Naive B cell (primary cell): ENCODE data around the gene FFAR1. TPM values are rescaled to one million over a fixed set of nuclear protein-coding genes. Genes with fewer than 3 reads are reported as not detected.

Experiments
- ATAC-seq, 2 donors: fragments of 150-1000 bp; cut with Tn5 transposase; 2 replicates each; pipeline ENCODE4 v1.10.0; 2021; ENCODE audit warnings: low read depth in 2 of 2, mild to moderate bottlenecking in 2 of 2, moderate library complexity in 2 of 2
- DNase-seq: peaks from one replicate; pipeline ENCODE4 v3.0.0; 2022
- H3K27ac Mint-ChIP-seq, 6 donors: one replicate each; pipeline ENCODE4 v1.8.0; 2020 to 2022; ENCODE audit warnings: mild to moderate bottlenecking in 6 of 6, mixed read lengths in 6 of 6, moderate library complexity in 5 of 6, inconsistent platforms in 2 of 6
- H3K27me3 Mint-ChIP-seq, 3 donors: one replicate each; pipeline ENCODE4 v1.8.0; 2021 to 2022; ENCODE audit warnings: mixed read lengths in 3 of 3, mild to moderate bottlenecking in 1 of 3
- H3K36me3 Mint-ChIP-seq, 2 donors: one replicate each; pipeline ENCODE4 v1.8.0; 2020 to 2022; ENCODE audit warnings: mixed read lengths in 2 of 2, inconsistent platforms in 1 of 2, mild to moderate bottlenecking in 1 of 2
- H3K4me1 Mint-ChIP-seq, 3 donors: one replicate each; pipeline ENCODE4 v1.8.0; 2020 to 2022; ENCODE audit warnings: mixed read lengths in 3 of 3, inconsistent platforms in 1 of 3, mild to moderate bottlenecking in 1 of 3, moderate library complexity in 1 of 3
- H3K4me3 Mint-ChIP-seq, 8 donors: one replicate each; pipeline ENCODE4 v1.8.0; 2020 to 2022; ENCODE audit warnings: mild to moderate bottlenecking in 8 of 8, mixed read lengths in 8 of 8, moderate library complexity in 8 of 8, inconsistent platforms in 2 of 8
- H3K9me3 Mint-ChIP-seq, 7 donors: one replicate each; pipeline ENCODE4 v1.8.0; 2020 to 2022; ENCODE audit warnings: mixed read lengths in 7 of 7, mild to moderate bottlenecking in 5 of 7, inconsistent platforms in 2 of 7, moderate library complexity in 1 of 7
- polyA plus RNA-seq, 6 donors: library from polyadenylated mRNA; unstranded; fragments of 300-500 nt; fragmentation: Illumina TruSeq; gene quantifications; one replicate each; pipeline ENCODE4 v1.2.3, GENCODE V29; 2021; ENCODE audit warnings: low read depth in 6 of 6

The FFAR1 gene
- polyA plus RNA-seq, 6 donors from 2014 or later, result 0.14 to 1.9 (median 0.75) TPM

DNA sequence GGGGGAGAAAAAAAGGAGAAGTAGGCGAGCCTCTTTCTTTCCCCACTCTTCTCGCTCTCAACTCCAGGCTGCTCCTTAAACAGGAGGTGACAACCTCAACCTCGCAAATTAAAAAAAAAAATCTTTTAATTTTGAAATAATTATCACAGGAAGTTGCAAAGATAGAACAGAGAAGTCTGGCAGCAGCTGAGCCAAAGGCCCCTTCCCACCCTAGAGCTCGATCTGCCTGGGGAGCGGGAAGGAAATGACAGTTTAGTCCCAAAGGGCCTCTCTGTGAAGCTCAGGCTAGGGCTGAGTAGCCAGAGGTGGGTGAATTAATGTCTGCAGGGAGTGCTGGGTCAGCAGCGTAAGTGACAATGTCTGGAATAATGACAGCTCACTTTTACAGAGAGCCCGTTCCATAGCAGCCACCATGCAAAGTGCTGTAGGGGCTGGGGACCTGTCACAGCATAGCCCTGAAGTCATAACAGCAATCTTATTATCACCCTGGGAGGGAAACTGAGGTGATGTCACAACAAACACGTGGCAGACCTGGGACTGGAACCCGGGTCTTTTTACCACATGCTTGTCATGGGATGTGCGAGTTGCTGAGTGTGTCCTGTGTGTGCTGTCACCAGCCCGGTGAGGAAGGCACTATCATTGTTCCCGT, 27.5 kb upstream of the FFAR1 start:
- peak; percentile 13 to 24 for ATAC-seq
- peaks cover 61 to 94% (median 82%) of the 10 kb centered on the region in 3 donors for H3K4me1 Mint-ChIP-seq
- peaks cover 0 to 1% (median 0%) of the 10 kb centered on the region in 7 donors for H3K9me3 Mint-ChIP-seq

DNA sequence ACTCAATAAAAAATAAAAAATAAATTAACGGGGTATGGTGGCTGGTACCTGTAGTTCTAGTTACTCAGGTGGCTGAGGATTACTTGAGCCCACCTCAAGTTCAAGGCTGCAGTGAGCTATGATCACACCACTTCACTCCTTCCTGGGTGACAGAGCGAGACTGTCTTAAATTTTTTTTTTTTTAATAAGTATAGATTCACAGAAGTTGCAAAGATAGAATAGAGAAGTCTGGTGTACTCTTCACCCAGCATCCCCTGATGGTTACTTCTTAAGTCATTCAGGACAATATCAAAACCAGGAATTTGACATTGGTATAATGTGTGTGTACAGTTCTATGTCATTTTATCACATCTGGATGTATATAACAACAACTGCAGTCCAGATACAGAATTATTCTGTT, 26.4 kb upstream of the FFAR1 start:
- Mint-ChIP-seq H3K4me1 (peaks cover 65 to 94% (median 93%) of the 10 kb centered on the region in 3 donors), H3K27ac (peak overlapping the region; percentile 94 to 99 (median 98)), H3K36me3 (no peaks in the 10 kb centered on the region), H3K4me3 (peak overlapping the region; percentile 19 to 89 (median 78)), H3K27me3 (no peaks in the 10 kb centered on the region), H3K9me3 (peaks cover 0 to 1% (median 0%) of the 10 kb centered on the region in 7 donors)
- DNase-seq, result peak; percentile 46
- peak; percentile 22 to 24 for ATAC-seq

More for the DNA sequence above, 27.5 kb upstream of the FFAR1 start:
- Mint-ChIP-seq H3K36me3 (no peaks in the 10 kb centered on the region), H3K27ac (peak overlapping the region; percentile 95 to 99 (median 98)), H3K4me3 (peak overlapping the region; percentile 74 to 89 (median 84)), H3K27me3 (no peaks in the 10 kb centered on the region)
- DNase-seq, result peak; percentile 66

DNA sequence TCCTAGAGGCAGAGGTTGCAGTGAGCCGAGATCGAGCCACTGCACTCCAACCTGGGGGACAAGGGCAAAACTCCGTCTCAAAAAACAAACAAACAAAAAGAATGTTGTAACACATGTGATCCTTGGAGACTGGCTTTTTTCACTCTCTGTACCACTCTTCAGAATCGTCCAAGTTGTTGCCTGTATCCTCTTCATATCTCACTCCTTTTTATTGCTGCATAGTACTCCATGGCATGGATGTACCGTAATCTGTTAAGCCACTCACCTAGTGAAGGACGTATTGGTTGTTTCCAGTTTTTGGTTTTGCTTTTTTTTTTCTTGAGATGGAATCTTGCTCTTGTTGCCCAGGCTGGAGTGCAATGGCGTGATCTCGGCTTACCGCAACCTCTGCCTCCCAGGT, 25.7 kb upstream of the FFAR1 start:
- peaks cover 0 to 1% (median 0%) of the 10 kb centered on the region in 7 donors for H3K9me3 Mint-ChIP-seq
- H3K36me3 Mint-ChIP-seq, result no peaks in the 10 kb centered on the region
- no peak for DNase-seq
- no peaks in the 10 kb centered on the region for H3K27me3 Mint-ChIP-seq
- peak overlapping the region; percentile 94 to 100 (median 98) for H3K27ac Mint-ChIP-seq
- peak overlapping the region in 7 of 8 donors; percentile 53 to 89 (median 80) for H3K4me3 Mint-ChIP-seq
- H3K4me1 Mint-ChIP-seq, result peaks cover 64 to 94% (median 90%) of the 10 kb centered on the region in 3 donors
- no peak for ATAC-seq

GRCh38 chr19:35327642-35328041, 20.1 kb upstream of the FFAR1 start:
- Mint-ChIP-seq H3K9me3 (peaks cover 0 to 1% (median 0%) of the 10 kb centered on the region in 7 donors), H3K4me1 (peaks cover 55 to 79% (median 76%) of the 10 kb centered on the region in 3 donors), H3K27me3 (no peaks in the 10 kb centered on the region), H3K27ac (peak overlapping the region; percentile 60 to 99 (median 92)), H3K36me3 (peaks cover 14 to 19% of the 10 kb centered on the region in 2 donors), H3K4me3 (peak overlapping the region in 7 of 8 donors; percentile 54 to 98 (median 83))
- DNase-seq (no peak), ATAC-seq (no peak)

GRCh38 chr19:35328851-35329285, 18.8 kb upstream of the FFAR1 start, which contains the start of gene CD22:
TSS of gene CD22 (plus strand) at chr19:35329187. CDS start at chr19:35332041, 2,854 bp downstream.
- Mint-ChIP-seq H3K9me3 (peaks cover 0 to 1% (median 0%) of the 10 kb centered on the region in 7 donors), H3K4me3 (peak within 1 kb of the TSS; percentile 83 to 98 (median 94)), H3K4me1 (peaks cover 67 to 84% (median 80%) of the 10 kb centered on the region in 3 donors), H3K36me3 (peaks cover 26 to 31% of the 10 kb centered on the region in 2 donors), H3K27ac (peak within 1 kb of the TSS; percentile 91 to 99 (median 98)), H3K27me3 (no peaks in the 10 kb centered on the region)
- DNase-seq (peak; percentile 87), ATAC-seq (peak; percentile 65 to 70)

DNA sequence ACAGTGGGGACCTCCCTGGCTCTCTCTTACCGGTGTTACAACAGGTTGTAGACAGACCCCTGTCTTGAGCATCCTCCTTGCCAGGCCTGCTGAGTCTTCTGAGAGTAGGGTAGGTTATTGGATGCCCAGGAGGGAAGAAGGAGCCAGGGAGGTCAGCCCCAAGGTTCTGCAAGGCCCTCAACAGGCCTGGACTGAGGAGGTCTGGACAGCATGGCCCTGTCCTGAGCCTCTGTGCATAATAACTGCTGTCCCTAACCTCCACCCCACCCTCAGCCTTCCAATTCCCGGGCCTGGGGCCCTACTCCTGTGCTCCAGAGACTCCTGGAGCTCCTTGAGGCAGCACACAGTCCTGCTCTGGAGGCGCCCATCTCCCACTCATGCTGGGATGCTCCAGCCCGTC, 18.4 kb upstream of the FFAR1 start:
- Mint-ChIP-seq H3K4me3 (peak overlapping the region; percentile 83 to 98 (median 94)), H3K27me3 (no peaks in the 10 kb centered on the region), H3K27ac (peak overlapping the region; percentile 61 to 99 (median 98)), H3K9me3 (peaks cover 0 to 1% (median 0%) of the 10 kb centered on the region in 7 donors), H3K4me1 (peaks cover 67 to 85% (median 80%) of the 10 kb centered on the region in 3 donors), H3K36me3 (peaks cover 30 to 36% of the 10 kb centered on the region in 2 donors)
- ATAC-seq (peak; percentile 5 to 8), DNase-seq (no peak)

DNA sequence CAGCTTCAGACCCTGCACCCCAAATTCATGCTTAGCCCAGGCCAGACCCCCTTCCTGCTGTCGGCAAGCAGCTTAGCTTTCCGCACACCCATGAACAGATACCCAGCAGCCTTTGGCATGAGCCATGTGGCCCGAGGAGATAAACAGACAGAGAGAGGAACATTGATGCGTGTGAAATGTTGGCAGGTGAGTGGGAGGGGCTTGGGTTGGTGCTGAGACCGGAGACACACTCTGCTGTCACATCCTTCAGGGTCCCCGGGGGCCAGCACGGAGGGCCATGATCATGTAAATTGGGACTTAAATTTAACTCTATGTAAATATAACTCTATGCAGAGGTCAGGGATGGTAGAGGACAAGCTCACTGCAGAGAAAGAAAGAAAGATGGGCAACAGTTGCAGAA, 17.2 kb upstream of the FFAR1 start:
- Mint-ChIP-seq H3K4me3 (peak overlapping the region; percentile 83 to 98 (median 94)), H3K4me1 (peaks cover 67 to 85% (median 79%) of the 10 kb centered on the region in 3 donors), H3K36me3 (peaks cover 30 to 38% of the 10 kb centered on the region in 2 donors), H3K27ac (peak overlapping the region; percentile 91 to 99 (median 98)), H3K9me3 (peaks cover 0 to 1% (median 0%) of the 10 kb centered on the region in 7 donors), H3K27me3 (no peaks in the 10 kb centered on the region)
- ATAC-seq (peak; percentile 85 to 86), DNase-seq (peak; percentile 95)

DNA sequence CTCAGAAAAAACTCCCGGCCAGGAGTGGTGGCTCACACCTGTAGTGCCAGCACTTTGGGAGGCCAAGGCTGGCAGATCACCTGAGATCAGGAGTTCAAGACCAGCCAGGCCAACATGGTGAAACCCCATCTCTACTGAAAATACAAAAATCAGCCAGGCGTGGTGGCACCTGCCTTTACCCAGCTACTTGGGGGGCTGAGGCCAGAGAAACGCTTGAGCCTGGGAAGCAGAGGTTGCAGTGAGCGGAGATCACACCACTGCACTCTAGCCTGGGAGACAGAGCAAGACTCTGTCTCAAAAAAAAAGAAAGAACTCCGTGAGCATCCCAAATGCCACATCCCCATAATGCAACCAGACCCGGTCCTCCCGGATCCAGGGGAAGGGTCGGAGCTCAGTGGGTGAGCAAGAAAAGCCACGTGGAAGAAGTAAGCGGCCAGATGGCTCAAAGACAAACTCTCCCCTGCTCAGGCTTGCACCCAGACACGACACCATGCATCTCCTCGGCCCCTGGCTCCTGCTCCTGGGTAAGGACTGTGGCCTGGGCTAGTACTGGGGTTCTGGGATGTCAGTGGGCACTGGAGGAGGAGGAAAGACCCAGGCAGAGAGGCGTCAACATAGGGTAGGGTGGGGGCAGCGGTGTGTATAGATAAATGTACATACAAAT, 16.0 kb upstream of the FFAR1 start:
- Mint-ChIP-seq H3K4me3 (peak overlapping the region; percentile 83 to 98 (median 94)), H3K27me3 (no peaks in the 10 kb centered on the region), H3K27ac (peak overlapping the region; percentile 92 to 99 (median 98)), H3K9me3 (peaks cover 0 to 1% (median 0%) of the 10 kb centered on the region in 7 donors), H3K36me3 (peaks cover 32 to 49% of the 10 kb centered on the region in 2 donors), H3K4me1 (peaks cover 73 to 85% (median 79%) of the 10 kb centered on the region in 3 donors)
- ATAC-seq (no peak), DNase-seq (no peak)

DNA sequence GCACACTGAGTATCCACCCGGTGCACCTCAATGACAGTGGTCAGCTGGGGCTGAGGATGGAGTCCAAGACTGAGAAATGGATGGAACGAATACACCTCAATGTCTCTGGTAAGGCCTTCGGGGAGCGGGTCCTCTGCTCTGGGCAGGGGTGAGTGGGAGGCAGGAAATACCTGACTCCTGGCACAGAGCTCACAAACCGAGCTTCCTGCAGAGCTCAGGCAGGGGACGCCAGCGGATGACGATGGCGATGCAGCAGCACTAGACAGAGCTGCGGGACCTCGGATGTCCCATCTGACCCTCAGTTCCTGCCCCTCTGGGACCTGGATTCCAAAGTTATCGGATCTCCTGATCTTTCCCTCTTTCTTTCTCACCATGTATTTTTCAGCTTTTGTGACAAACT, 14.9 kb upstream of the FFAR1 start:
- H3K36me3 Mint-ChIP-seq, result peaks cover 41 to 60% of the 10 kb centered on the region in 2 donors
- DNase-seq (no peak), ATAC-seq (no peak)
- peak overlapping the region; percentile 44 to 93 (median 90) for H3K27ac Mint-ChIP-seq
- no peaks in the 10 kb centered on the region for H3K27me3 Mint-ChIP-seq
- H3K9me3 Mint-ChIP-seq, result peaks cover 0 to 1% (median 0%) of the 10 kb centered on the region in 7 donors
- peak overlapping the region; percentile 83 to 98 (median 94) for H3K4me3 Mint-ChIP-seq
- H3K4me1 Mint-ChIP-seq, result peaks cover 80 to 86% (median 85%) of the 10 kb centered on the region in 3 donors

GRCh38 chr19:35334144-35334753, 13.5 kb upstream of the FFAR1 start:
- Mint-ChIP-seq H3K4me1 (peaks cover 77 to 80% (median 77%) of the 10 kb centered on the region in 3 donors), H3K9me3 (peaks cover 0 to 1% (median 0%) of the 10 kb centered on the region in 7 donors), H3K27ac (peak overlapping the region; percentile 47 to 92 (median 87)), H3K27me3 (no peaks in the 10 kb centered on the region), H3K36me3 (peaks cover 41 to 60% of the 10 kb centered on the region in 2 donors), H3K4me3 (peak overlapping the region; percentile 83 to 98 (median 94))
- ATAC-seq (no peak), DNase-seq (no peak)

GRCh38 chr19:35336166-35336955, 11.3 kb upstream of the FFAR1 start:
- Mint-ChIP-seq H3K4me1 (peaks cover 70 to 85% (median 71%) of the 10 kb centered on the region in 3 donors), H3K36me3 (peaks cover 31 to 54% of the 10 kb centered on the region in 2 donors), H3K9me3 (no peaks in the 10 kb centered on the region), H3K4me3 (peak overlapping the region; percentile 47 to 95 (median 84)), H3K27ac (peak overlapping the region in 5 of 6 donors; percentile 1 to 96 (median 91)), H3K27me3 (no peaks in the 10 kb centered on the region)
- ATAC-seq (no peak), DNase-seq (no peak)
